Calu3 (cell line): ENCODE data around the gene RAD51B. TPM values are rescaled to one million over a fixed set of nuclear protein-coding genes. Genes with fewer than 3 reads are reported as not detected.

Experiments used
- BruUV-seq: library from RNA; stranded (reverse); fragments of 400-500 nt; replicated peaks from 2 replicates; lab custom pipeline; 2021; lab: Mats Ljungman, UMichigan
- CTCF ChIA-PET: fragments of 300-600 bp; sonication (Branson Sonifier 250); formaldehyde crosslinking; loops from one replicate; lab custom pipeline; 2022; ENCODE audit warnings: antibody characterized with exemption; lab: Charles Lee
- DNase-seq: peaks from one replicate; pipeline ENCODE4 v3.0.0; 2022
- H3K27ac Mint-ChIP-seq: one replicate; pipeline ENCODE4 v1.8.0; 2022; ENCODE audit warnings: mixed read lengths; ENCODE audit not compliant: unreplicated experiment
- H3K27me3 Mint-ChIP-seq: one replicate; pipeline ENCODE4 v1.8.0; 2022; ENCODE audit warnings: mixed read lengths; ENCODE audit not compliant: unreplicated experiment
- H3K36me3 Mint-ChIP-seq: one replicate; pipeline ENCODE4 v1.8.0; 2022; ENCODE audit warnings: mild to moderate bottlenecking, moderate library complexity, mixed read lengths; ENCODE audit not compliant: insufficient read depth, unreplicated experiment
- H3K4me1 Mint-ChIP-seq: one replicate; pipeline ENCODE4 v1.8.0; 2022; ENCODE audit warnings: mild to moderate bottlenecking, low read depth, mixed read lengths; ENCODE audit not compliant: unreplicated experiment
- H3K4me3 Mint-ChIP-seq: one replicate; pipeline ENCODE4 v1.8.0; 2022; ENCODE audit warnings: mild to moderate bottlenecking, low read depth, moderate library complexity, mixed read lengths; ENCODE audit not compliant: unreplicated experiment
- H3K9me3 Mint-ChIP-seq: one replicate; pipeline ENCODE4 v1.8.0; 2022; ENCODE audit warnings: low read depth, mixed read lengths; ENCODE audit not compliant: unreplicated experiment
- intact Hi-C: fragments of 100-400 bp; cut with micrococcal nuclease; formaldehyde crosslinking; loops from one replicate; pipeline ENCODE4 v1.10.0; 2022; ENCODE audit not compliant: unreplicated experiment
- total RNA-seq: library from RNA; stranded (reverse); gene quantifications from 2 replicates; pipeline ENCODE4 v1.2.3, GENCODE V29; 2022
- TF ChIP-seq, protein P1 (sequence below): fragments of 200-600 bp; IDR thresholded peaks from one replicate; pipeline ENCODE4 v1.8.0; 2022; ENCODE audit warnings: antibody characterized with exemption; ENCODE audit not compliant: unreplicated experiment

The RAD51B gene
- total RNA-seq, 1 experiment from 2014 or later = 24.7 TPM

- no peak for DNase-seq
- TF ChIP-seq, protein P1, sequence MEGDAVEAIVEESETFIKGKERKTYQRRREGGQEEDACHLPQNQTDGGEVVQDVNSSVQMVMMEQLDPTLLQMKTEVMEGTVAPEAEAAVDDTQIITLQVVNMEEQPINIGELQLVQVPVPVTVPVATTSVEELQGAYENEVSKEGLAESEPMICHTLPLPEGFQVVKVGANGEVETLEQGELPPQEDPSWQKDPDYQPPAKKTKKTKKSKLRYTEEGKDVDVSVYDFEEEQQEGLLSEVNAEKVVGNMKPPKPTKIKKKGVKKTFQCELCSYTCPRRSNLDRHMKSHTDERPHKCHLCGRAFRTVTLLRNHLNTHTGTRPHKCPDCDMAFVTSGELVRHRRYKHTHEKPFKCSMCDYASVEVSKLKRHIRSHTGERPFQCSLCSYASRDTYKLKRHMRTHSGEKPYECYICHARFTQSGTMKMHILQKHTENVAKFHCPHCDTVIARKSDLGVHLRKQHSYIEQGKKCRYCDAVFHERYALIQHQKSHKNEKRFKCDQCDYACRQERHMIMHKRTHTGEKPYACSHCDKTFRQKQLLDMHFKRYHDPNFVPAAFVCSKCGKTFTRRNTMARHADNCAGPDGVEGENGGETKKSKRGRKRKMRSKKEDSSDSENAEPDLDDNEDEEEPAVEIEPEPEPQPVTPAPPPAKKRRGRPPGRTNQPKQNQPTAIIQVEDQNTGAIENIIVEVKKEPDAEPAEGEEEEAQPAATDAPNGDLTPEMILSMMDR = no peak
- intact Hi-C loops = no loop called here
- Mint-ChIP-seq H3K9me3 (peaks cover 3% of the 10 kb centered on the region), H3K27ac (no peak overlapping the region), H3K4me1 (peaks cover 9% of the 10 kb centered on the region), H3K27me3 (no peaks in the 10 kb centered on the region), H3K4me3 (no peak overlapping the region), H3K36me3 (no peaks in the 10 kb centered on the region)
- CTCF ChIA-PET = interaction anchor here (0.6 kb wide), 1 partner anchor 231 kb away, joined by 4 read pairs; no protein-coding TSS in a partner anchor
- BruUV-seq = no TSS peak
Observed at GRCh38 chr14:68451696-68452373, 632.3 kb downstream of the RAD51B start.

- H3K9me3 Mint-ChIP-seq = peaks cover 3% of the 10 kb centered on the region
- H3K4me1 Mint-ChIP-seq = peaks cover 38% of the 10 kb centered on the region
- TF ChIP-seq, protein P1 = no peak
- H3K27ac Mint-ChIP-seq = no peak overlapping the region
- H3K36me3 Mint-ChIP-seq = no peaks in the 10 kb centered on the region
- CTCF ChIA-PET = interaction anchor here (0.7 to 1.8 kb wide), 5 partner anchors 152 to 514 kb away, joined by 3 to 11 read pairs (median 4); no protein-coding TSS in a partner anchor
- H3K27me3 Mint-ChIP-seq = no peaks in the 10 kb centered on the region
- no peak overlapping the region for H3K4me3 Mint-ChIP-seq
- DNase-seq = no peak
- BruUV-seq = no TSS peak
- intact Hi-C loops = loop anchor here (5.0 kb wide), 1 partner anchor 211 kb away; no protein-coding TSS in a partner anchor
Observed at GRCh38 chr14:68458253-68458652, 638.7 kb downstream of the RAD51B start.

DNA sequence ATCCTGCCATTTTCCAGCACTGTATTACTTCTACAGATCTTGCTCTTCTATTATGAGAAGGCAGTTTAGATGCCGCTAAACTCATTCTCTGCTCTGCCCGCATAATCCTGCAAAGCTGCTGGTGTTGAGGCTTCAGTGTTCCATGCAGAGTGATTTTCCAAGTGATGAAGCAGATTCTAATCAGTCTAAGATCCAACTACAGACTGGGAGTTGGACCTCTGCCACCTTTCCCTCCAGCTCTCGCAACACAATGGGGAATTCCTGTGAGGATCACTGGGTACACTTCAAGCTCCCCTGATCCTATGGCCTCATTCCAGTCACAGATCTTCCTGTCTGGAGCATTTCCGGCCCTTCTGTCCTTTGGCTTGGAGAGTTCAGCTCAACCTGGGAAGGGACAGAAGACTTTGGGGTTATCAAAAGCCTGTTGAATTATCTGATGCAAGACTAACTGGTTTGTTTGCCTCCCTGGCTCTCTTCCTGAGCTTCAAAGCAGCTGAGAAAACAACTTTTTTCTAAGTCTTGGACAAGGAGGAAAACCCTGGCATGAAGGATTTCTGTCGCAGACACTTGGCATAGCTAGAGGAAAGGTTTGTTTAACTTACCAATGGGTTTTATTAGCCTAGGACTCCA lies 639.4 kb downstream of the RAD51B start:
- peak overlapping the region; percentile 40 for H3K4me3 Mint-ChIP-seq
- no TSS peak for BruUV-seq
- H3K27ac Mint-ChIP-seq = peak overlapping the region; percentile 90
- peaks cover 35% of the 10 kb centered on the region for H3K4me1 Mint-ChIP-seq
- H3K27me3 Mint-ChIP-seq = no peaks in the 10 kb centered on the region
- intact Hi-C loops = loop anchor here (5.0 kb wide), 1 partner anchor 212 kb away; no protein-coding TSS in a partner anchor
- CTCF ChIA-PET = interaction anchor here (0.7 to 1.8 kb wide), 4 partner anchors 9 to 515 kb away, joined by 4 to 5 read pairs (median 4); no protein-coding TSS in a partner anchor
- H3K36me3 Mint-ChIP-seq = no peaks in the 10 kb centered on the region
- DNase-seq = peak; percentile 45
- TF ChIP-seq, protein P1 = no peak
- H3K9me3 Mint-ChIP-seq = no peaks in the 10 kb centered on the region

DNA sequence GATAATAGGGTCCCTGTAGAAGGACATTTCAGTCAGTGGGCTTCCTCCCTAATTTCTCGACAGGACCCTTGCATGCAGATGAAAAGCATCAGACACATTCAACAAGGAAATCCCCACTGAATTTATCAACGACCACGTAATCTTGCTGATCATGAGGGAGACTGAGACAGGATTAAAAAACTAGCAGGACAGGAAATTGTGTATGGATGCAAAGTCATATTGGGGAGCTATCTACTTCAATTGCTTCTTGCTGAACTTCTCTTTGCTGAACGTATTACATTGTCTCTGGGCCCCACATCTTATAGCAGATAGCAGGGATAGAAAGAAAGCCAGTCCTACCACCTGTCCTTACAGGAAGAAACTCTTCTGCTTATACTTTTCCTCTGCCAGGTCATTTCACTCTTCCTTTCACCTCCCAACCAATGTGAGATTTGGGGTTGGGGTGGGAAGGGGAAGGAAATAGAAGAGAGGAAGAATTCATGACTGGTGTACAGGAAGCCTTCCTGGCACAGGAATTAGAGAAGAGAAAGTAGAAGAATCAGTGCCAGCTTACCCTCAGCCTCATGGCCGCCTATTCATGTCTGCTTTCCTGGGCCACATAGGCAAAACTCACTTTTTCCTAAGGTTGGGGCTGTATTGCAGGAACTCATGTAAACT lies 640.0 kb downstream of the RAD51B start:
- H3K27me3 Mint-ChIP-seq = no peaks in the 10 kb centered on the region
- H3K27ac Mint-ChIP-seq = peak overlapping the region; percentile 90
- intact Hi-C loops = loop anchor here (5.0 kb wide), 1 partner anchor 212 kb away; no protein-coding TSS in a partner anchor
- TF ChIP-seq, protein P1 = no peak
- H3K36me3 Mint-ChIP-seq = no peaks in the 10 kb centered on the region
- no peaks in the 10 kb centered on the region for H3K9me3 Mint-ChIP-seq
- DNase-seq = no peak
- CTCF ChIA-PET = interaction anchor here (0.5 to 1.8 kb wide), 5 partner anchors 10 to 516 kb away, joined by 3 to 5 read pairs (median 4); no protein-coding TSS in a partner anchor
- H3K4me1 Mint-ChIP-seq = peaks cover 39% of the 10 kb centered on the region
- BruUV-seq = no TSS peak
- H3K4me3 Mint-ChIP-seq = peak overlapping the region; percentile 40
